Right lobe of liver (tissue), 4 donors: ENCODE data around the gene DLL4.

Experiments
- CTCF ChIP-seq, 4 donors: fragments of 200-600 bp in 3 of 4; fragments of 450-650 bp in 1 of 4; IDR thresholded peaks; one replicate each; pipeline versions ENCODE4 v1.5.1 to v1.8.0; 2016 to 2022; ENCODE audit warnings: antibody characterized with exemption in 4 of 4, mild to moderate bottlenecking in 2 of 4
- POLR2A ChIP-seq: fragments of 450-650 bp; IDR thresholded peaks from one replicate; pipeline ENCODE4 v1.6.1; 2017; ENCODE audit warnings: antibody characterized with exemption, mild to moderate bottlenecking
- donor health status: DM: no; HTN: no; CAD: no.
- donor health status: DM: no; HTN: no; CAD: no.
- donor health status: DM: no; HTN: yes; CAD: no.

GRCh38 chr15:40928821-40929659 is at the start of gene DLL4:
- TF ChIP-seq CTCF (IDR thresholded peaks at IDR 0.05) (no peak), POLR2A (peak; percentile 78)
